Breast epithelium (tissue), 3 donors: ENCODE data around the gene ADGRV1.

ENCODE experiments used
- POLR2A ChIP-seq: fragments of 450-650 bp; IDR thresholded peaks from one replicate; pipeline ENCODE4 v1.6.1; 2016; ENCODE audit warnings: antibody characterized with exemption, mild to moderate bottlenecking, moderate library complexity
- POLR2AphosphoS5 ChIP-seq, 3 donors: sonication (generic); formaldehyde crosslinking; IDR thresholded peaks; one replicate each; pipeline ENCODE4 v1.6.1; 2017; ENCODE audit warnings: antibody characterized with exemption in 3 of 3
- TF ChIP-seq, protein P1 (sequence below), 3 donors: fragments of 450-650 bp; IDR thresholded peaks; one replicate each; pipeline ENCODE4 v1.5.1; 2016 to 2017; ENCODE audit warnings: antibody characterized with exemption in 3 of 3, mild to moderate bottlenecking in 3 of 3, moderate library complexity in 3 of 3

DNA sequence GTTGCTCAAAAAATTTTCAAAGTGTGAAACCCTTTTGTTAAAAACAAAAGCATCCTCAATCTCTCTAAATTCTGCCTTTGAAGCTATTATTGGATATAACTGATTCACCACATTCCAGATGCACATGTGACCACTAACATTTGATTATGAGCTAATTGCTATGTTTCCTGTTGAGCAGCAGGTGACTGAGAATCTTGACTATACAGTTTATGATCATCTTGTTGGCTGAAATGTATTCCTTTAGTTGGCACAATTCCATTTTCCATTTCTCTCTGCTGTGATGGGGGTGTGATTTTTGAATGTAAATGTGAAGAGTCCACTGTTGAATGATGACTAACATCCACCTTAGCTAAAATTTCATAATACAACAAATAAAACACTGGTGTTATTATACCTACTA is 39.9 kb upstream of the ADGRV1 start:
- TF ChIP-seq, protein P1, sequence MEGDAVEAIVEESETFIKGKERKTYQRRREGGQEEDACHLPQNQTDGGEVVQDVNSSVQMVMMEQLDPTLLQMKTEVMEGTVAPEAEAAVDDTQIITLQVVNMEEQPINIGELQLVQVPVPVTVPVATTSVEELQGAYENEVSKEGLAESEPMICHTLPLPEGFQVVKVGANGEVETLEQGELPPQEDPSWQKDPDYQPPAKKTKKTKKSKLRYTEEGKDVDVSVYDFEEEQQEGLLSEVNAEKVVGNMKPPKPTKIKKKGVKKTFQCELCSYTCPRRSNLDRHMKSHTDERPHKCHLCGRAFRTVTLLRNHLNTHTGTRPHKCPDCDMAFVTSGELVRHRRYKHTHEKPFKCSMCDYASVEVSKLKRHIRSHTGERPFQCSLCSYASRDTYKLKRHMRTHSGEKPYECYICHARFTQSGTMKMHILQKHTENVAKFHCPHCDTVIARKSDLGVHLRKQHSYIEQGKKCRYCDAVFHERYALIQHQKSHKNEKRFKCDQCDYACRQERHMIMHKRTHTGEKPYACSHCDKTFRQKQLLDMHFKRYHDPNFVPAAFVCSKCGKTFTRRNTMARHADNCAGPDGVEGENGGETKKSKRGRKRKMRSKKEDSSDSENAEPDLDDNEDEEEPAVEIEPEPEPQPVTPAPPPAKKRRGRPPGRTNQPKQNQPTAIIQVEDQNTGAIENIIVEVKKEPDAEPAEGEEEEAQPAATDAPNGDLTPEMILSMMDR (IDR thresholded peaks at IDR 0.05) = no peak
- no peak for TF ChIP-seq POLR2AphosphoS5 (IDR thresholded peaks at IDR 0.05)
- no peak for TF ChIP-seq POLR2A
